PFSK-1 (cell line): Measurements from ENCODE around the gene SYNE4.

Experiments used
- FOXP2 ChIP-seq: optimal IDR thresholded peaks from 2 replicates; pipeline ENCODE3; 2011; ENCODE audit warnings: borderline replicate concordance, control low read depth, inconsistent platforms; ENCODE audit not compliant: insufficient read depth; ENCODE audit errors: extremely low read length, extremely low read depth
- POLR2AphosphoS5 ChIP-seq: IDR thresholded peaks from 2 replicates; pipeline ENCODE4 v1.6.1; 2012; ENCODE audit warnings: low read depth, mild to moderate bottlenecking, control low read depth, low read length, moderate library complexity
- SIN3A ChIP-seq: IDR thresholded peaks from 2 replicates; pipeline ENCODE4 v1.6.1; 2012; ENCODE audit warnings: mild to moderate bottlenecking, low read length, moderate library complexity, borderline replicate concordance; ENCODE audit not compliant: insufficient read depth
- TAF1 ChIP-seq: IDR thresholded peaks from 2 replicates; pipeline ENCODE4 v1.6.1; 2012; ENCODE audit warnings: low read length, control low read depth, borderline replicate concordance; ENCODE audit not compliant: insufficient read depth
- TF ChIP-seq, protein P1 (sequence below), 2 experiments: IDR thresholded peaks; 2 replicates each; pipeline versions ENCODE4 v1.6.1 to v1.8.0; 2011 to 2012; ENCODE audit warnings: low read depth in 2 of 2, low read length in 2 of 2, control low read depth in 1 of 2, inconsistent platforms in 1 of 2, mild to moderate bottlenecking in 1 of 2, moderate library complexity in 1 of 2; ENCODE audit not compliant: insufficient read depth in 1 of 2

SYNE4 gene

GRCh38 chr19:36001605-36002004, 7.0 kb downstream of the SYNE4 start:
- TF ChIP-seq POLR2AphosphoS5: no peak
- no peak for TF ChIP-seq SIN3A

GRCh38 chr19:35996777-35997176, 11.8 kb downstream of the SYNE4 start:
- TF ChIP-seq TAF1: no peak
- no peak for TF ChIP-seq FOXP2
- TF ChIP-seq, protein P1, sequence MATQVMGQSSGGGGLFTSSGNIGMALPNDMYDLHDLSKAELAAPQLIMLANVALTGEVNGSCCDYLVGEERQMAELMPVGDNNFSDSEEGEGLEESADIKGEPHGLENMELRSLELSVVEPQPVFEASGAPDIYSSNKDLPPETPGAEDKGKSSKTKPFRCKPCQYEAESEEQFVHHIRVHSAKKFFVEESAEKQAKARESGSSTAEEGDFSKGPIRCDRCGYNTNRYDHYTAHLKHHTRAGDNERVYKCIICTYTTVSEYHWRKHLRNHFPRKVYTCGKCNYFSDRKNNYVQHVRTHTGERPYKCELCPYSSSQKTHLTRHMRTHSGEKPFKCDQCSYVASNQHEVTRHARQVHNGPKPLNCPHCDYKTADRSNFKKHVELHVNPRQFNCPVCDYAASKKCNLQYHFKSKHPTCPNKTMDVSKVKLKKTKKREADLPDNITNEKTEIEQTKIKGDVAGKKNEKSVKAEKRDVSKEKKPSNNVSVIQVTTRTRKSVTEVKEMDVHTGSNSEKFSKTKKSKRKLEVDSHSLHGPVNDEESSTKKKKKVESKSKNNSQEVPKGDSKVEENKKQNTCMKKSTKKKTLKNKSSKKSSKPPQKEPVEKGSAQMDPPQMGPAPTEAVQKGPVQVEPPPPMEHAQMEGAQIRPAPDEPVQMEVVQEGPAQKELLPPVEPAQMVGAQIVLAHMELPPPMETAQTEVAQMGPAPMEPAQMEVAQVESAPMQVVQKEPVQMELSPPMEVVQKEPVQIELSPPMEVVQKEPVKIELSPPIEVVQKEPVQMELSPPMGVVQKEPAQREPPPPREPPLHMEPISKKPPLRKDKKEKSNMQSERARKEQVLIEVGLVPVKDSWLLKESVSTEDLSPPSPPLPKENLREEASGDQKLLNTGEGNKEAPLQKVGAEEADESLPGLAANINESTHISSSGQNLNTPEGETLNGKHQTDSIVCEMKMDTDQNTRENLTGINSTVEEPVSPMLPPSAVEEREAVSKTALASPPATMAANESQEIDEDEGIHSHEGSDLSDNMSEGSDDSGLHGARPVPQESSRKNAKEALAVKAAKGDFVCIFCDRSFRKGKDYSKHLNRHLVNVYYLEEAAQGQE (IDR thresholded peaks at IDR 0.05; ENCODE audit: insufficient read depth in 1 of 2, low read depth in 2 of 2, low read length in 2 of 2): no peak
- TF ChIP-seq POLR2AphosphoS5: no peak
- TF ChIP-seq SIN3A: no peak

DNA sequence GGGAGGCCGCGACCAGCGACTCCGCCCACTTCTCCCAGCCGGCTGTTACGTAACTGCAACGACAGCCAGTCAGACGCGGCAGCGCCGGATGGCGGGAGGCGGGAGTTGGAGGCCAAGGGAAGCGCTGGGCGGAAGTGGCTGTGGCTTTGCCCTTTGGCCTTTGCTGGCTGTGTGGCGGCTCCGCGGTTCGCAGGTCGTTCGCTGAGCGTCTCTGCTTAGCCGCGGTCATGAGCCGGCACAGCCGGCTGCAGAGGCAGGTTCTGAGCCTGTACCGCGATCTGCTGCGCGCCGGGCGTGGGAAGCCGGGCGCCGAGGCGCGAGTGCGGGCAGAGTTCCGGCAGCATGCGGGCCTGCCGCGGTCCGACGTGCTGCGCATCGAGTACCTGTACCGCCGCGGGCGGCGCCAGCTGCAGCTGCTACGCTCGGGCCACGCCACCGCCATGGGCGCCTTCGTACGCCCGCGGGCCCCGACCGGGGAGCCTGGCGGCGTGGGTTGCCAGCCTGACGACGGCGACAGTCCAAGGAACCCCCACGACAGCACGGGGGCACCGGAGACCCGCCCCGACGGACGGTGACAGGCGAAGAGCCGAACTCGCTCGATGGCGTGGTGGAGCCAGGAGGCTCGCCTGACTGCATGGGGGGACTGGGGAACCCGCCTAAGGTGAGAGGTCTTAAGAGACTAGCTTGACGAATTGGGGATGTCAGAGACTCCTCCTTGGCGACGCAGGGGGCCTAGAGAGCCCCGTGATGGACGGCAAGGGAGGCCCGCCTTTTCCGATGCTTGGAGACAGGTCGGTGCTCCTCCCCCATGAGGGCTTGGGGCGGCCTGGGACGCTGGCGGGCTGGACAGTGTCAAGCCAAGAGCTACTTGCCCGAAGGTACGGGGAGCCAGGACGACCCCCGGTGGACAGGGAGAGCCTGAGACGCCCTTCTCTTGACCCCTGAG, 13.3 kb downstream of the SYNE4 start, which contains the start of gene SDHAF1:
SDHAF1 (plus strand) TSS at position 141 of the 946 bp plus-strand sequence; CDS start at position 228, 87 bp downstream.
- TF ChIP-seq, protein P1 (IDR thresholded peaks at IDR 0.05; ENCODE audit: insufficient read depth in 1 of 2, low read depth in 2 of 2, low read length in 2 of 2): no peak
- TF ChIP-seq TAF1 (peak; percentile 91; the same call in 1 of the 2 replicates), POLR2AphosphoS5 (peak; percentile 78; the same call in 1 of the 2 replicates)

DNA sequence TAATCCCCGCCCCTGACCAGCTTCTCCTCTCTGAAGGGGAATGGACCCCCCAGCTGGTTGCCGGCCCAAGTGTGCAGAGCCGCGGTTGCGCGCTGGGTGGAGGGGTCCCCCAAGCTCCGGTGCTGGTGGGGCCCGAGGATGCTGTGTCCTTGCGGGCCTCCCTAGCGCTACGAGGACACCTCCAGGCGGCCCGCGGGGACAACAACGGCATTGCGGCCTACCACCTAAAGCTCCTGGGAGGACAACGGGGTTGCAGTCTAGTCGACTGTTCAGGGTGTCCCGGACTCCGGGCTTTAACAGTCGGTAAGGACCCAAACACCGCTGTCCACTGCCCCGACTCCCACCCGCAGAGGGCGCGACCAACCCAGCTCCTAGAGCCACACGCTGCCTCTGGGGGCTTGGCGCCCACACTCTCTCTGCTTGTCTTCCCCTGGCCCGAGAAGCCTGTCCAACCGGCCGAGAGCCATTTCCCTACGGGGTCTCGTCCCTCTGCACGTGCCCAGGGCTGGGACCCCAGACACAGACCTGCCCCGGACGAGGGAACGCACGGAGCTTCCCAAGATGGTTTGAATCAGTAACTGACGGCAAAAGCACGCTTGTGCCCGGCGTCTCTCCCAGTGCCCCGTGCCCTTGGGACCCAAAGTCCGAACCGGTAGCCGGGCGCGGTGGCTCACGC, 14.6 kb downstream of the SYNE4 start:
- TF ChIP-seq SIN3A (no peak), POLR2AphosphoS5 (no peak), FOXP2 (no peak), TAF1 (no peak)
- TF ChIP-seq, protein P1 (IDR thresholded peaks at IDR 0.05; ENCODE audit: insufficient read depth in 1 of 2, low read depth in 2 of 2, low read length in 2 of 2): no peak

DNA sequence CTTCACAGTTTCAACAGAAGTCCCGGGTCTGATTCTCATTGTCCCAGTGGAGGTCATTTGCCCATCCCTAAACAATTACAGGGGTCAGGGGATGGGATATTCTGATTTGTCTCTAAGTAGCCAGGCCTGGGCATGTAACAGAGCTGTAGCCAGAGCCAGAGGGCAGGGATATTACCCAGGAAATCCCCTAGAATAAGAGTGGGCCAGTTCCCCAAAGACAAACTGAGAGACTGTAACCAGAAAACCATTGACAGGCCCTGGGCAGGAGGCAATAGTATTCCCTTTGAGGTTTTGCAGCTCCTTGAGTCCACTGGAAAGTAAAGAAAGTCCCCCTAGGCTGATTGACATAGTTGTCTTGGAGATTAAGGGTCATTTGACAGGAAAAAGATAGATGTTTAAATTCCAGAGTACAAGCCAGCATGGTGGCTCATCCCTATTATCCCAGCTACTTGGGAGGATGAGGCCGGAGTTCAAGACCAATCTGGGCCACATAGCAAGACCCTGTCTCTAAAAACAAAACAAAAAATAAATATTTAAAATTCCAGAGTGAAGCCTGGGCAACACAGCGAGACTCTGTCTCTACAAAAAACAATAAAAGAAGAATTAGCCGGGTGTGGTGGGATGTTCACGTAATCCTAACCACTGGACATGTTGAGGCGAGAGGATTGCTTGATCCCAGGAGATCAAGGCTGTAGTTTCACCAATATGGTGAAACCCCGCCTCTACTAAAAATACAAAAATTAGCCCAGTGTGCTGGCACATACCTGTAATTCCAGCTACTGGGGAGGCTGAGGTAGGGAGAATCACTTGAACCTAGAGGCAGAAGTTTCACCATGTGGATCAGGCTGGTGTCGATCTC, 15.5 kb downstream of the SYNE4 start:
- TF ChIP-seq POLR2AphosphoS5 (no peak), SIN3A (no peak), TAF1 (no peak), FOXP2 (no peak)
- TF ChIP-seq, protein P1 (IDR thresholded peaks at IDR 0.05; ENCODE audit: insufficient read depth in 1 of 2, low read depth in 2 of 2, low read length in 2 of 2): no peak
